HG02885 (cell line): ENCODE results near the gene ALG2.
A peak's percentile ranks its signal among the peaks of the same experiment; 100 is the strongest.

ENCODE experiments used
- ATAC-seq: cut with Tn5 transposase; IDR thresholded peaks from one replicate; pipeline ENCODE4 v1.9.1; 2021; ENCODE audit warnings: mild to moderate bottlenecking; ENCODE audit not compliant: unreplicated experiment, poor library complexity

ALG2 gene

DNA sequence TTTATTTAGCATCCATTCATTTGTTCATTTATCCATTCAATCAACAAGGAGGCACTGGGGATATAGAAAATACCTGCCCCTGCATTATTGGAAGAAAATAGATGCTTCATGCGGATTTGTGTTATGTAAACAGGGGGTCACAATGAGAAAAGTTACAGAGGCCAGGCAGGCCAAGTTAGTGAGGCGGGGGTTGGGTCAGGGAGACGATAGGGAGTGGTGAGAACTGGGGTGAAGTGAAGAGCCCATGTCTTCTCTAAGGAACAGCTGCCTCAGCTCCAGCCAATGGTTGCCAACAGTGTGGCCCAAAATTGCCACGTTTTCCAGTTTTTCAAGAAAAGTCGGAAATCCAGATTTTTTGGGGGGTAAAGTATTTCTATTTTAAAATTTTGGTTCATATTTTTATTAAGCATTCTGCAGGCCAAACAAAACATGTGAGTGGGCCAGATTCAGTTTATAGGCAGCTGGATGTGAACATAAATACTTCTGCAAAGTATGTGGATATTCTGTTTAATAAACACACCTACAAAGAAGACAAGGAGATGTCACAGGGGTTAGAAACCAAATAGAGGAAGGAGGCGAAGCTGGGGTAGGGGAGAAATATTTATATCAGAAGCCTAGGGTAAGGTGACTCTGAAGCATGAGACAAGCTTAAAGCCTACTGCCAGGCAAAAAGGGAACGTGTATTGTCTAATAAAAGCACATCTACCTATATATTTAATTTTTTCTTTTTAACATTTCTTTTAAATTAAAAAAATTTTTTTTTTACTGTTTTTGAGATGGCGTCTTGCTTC, 44.0 kb downstream of the ALG2 start:
- no peak for ATAC-seq

DNA sequence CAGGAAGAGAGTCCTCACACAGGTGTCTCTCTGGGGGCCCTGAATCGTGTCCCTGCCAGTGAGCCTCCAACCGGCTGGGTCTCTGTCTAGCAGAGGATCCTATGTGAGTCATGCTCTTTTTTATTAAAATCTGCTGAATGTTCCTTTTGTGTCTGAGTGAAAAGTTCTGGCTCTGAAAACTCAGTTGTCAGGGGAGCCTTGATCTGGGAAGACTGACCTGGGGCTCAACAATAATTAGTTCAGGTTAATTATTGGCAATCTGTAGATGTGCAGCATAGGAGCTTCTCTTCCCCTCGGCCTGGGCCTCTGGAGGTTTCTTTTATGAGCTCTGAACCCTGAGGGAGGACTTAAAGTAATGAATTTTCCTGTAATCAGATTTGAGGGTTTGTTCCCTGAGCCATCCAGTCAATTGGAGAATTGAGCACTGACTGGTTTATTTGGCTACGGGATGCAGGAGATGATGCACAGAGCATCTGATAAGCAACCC, 45.2 kb downstream of the ALG2 start:
- no peak for ATAC-seq

DNA sequence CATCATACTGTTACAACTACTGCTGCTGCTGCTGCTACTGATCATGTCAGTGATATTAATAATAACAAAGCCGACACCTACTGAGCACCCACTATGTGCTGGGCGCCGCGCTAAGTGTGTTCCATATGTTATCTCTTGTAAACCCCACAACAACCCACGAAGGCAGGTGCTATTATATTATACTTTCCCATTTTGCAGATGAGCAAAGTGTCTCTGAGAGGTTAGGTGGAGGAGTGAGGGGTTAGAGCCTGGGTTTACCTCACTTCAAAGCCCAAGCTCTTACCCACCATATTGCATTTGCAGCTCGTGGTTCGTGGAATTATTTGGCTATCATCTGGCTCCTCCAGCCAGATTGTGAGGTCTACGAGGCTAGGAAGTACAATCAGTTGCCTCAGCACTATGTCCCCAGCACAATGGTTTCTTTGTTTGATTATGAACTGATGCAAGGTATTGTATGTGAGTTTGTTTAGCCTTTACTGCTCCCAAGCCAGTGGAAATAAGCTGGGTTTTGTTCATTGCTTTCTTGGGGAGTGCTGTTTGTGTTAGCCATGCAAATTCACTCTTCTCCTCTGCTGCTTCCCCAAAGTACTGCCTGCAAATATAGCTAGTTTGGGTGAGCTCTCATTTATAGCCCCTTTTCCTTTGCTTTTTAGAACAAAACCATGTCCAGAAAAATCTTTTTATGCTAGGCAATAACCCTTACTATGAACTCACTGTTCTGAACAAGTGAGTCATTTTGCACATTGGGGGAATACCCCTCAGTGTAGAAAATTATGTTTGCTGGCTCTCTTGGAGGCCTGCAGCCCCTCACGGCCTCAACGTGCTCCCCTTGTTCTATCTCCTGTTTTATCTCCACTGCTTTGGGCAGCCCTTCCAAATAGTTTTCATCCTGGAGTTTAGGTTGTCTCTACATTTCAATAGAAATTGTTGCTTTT, 47.9 kb downstream of the ALG2 start:
- ATAC-seq, result peak; percentile 75

DNA sequence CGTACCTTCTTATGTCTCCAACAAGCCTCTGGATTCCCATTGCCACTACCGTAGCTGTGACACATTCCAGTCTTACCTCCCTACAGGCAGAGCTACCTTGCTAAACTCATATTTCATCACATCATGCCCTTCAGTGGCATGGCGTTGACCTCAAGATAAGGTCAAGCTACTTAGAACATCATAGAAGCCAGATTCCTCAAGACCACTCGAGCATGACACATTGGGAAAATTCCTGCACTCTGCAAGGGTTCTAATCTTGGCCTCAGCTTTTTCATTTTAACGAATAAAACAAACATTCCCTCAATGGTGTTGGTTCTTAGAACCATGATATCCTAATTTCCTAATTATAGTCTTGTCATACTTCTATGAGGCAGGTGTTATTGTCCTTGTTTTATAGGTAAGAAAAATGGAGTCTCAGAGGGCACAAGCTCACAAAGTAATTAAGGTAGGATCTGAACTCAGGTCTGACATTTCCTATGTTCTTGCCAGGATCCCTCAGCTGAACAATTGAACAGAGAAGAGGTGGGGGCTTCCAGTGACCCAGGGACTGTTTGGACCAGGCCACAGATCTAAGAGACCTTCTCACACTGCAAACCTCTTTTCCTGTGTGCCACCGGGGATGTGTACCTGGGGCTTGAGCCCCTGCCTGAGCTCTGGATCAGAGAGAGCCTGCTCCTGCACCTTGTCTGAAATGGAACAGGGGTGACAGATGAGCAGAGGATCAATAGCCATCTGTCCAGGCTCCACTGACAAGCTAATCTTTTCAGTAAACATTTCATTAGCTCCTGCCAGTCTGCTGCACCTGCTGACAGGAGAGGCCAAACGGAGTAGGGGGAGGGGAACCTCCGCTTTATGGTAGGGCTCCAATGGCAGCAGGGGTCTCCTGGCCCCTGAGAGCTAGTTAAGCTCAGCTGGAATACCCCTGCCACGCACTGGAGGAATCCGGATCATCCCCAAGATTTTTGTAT, 49.3 kb downstream of the ALG2 start:
- ATAC-seq, result no peak

DNA sequence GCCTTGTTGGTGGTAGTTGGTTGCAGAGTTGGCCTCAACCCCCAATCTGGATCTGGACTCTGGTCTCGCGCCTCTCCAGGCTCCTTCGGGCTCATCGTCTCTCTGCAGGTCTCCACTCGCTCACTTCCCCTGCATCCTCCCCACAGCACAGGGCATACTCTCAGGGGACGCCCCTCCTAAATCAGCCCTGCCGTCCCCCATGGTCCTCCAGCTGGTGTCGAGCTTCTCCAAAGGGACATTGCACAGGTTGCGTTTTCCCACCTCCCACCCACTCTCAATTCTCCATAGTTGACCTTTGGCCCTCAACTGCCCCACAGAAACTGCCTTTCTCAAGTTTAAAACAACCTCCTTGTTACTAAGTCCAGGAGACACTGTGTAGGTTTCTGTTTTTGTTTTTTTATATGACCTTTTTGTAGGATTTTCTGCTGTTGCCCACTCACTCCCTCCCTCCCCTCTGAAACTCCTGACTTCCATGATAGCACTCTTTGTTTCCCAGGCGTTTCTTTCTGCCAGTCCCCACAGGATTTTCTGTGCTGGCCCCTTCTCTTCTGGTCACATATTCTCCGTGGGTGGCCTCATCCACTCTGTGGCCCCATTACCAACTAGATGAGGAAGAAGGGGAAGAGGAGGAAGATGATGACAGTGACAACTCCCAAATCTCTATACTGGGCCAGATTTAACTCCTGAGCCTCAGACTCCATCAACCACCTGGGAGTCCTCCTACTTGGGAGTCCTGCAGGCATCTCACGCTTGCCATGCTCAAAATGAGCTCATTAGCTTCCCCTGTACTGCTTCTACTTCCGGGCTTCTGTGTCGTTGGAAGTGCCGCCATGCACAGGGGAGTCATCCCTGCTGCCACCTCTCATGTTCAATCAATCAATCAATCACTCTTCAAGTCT, 50.3 kb downstream of the ALG2 start:
- no peak for ATAC-seq

DNA sequence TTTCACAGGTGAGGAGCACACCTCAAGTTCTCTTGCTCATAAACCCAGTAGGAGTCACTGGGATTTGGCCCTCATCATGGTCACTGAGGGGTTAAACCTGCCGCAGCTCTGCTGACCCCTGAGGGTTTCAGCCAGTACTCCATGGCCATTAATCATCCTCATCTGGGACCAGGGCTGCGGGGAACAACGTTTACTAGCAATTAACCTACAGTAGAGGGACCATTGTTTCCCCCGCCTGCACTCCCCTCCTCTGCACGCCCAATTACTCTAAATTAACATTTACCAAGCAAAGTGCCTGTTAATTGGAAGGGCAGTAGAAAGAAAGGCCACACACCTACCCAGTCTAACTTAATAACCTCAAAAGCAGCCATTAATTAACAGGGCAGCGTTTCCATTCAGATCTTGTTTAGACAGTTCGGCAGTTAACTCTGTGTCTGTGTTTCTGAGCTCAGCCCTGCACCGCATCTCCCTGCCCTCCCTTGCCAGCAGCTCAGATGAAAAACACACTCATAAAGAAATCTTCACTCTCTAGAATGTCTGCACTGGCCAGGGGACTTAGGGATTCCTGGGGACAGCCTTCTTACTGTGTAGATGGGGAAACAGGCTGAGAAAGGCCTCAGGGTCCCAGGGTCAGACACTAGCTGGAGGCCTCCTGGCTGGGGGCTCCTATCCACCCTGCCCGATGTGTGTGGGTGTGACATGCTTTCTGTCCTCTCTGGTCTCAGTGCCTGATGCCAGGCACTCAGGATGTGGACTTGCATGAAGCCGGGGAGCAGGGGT, 51.6 kb downstream of the ALG2 start:
- ATAC-seq, result no peak

DNA sequence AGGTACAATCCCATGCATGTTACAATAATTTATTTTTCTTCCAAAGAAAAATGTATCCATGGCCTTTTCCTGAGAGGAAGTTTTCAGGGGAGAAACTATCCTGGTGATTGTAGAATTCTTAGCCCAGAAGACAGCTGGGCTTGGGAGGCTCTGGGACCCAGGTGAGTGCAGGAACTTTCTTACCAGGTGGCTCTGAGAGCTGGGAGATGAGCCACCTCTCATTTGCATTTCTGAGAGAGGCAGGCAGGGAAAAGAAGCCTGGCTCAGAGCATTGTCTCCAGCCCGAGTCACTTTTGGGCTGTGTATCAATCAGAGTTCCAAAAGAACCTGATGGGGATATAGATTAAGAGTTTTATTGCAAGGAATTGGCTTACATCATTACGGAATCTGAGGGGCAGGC, 52.7 kb downstream of the ALG2 start:
- no peak for ATAC-seq

DNA sequence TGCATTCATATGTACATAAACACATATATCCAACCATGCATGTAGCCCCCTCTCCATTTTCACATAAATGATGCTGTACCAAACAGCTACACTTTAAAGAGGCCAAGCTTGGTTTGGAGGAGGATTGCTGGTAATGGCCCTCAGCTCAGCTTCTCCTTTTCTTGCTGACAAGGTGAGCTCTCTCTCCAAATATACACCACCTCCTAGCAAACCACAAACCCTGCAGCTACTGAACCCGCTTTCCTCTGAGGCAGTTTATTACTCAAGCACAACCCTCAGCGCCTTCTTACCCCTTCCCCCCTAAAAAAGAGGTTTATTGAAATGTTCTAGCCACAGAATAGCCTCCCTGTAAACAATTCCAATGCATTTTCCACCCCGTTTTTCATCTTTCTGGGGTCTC, 54.0 kb downstream of the ALG2 start:
- ATAC-seq, result peak; percentile 73

DNA sequence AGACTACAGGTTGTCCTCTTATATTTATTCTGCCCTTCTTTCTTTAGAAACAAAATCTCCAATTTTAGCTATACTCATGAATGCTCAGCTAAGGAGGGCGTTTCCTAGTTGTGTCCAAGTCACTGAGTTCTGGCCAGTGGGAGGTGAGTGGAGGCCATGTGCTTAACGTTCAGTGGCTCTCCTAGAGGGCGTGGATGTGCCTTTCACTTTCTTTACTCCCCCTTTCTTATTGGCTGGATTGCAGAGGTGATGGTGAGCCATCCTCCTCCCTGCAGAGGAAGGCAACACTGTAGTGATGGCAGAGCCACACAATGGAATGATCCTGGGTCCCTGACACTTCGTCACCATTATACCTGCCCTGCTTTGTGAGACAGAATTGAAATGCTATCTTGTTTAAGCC, 54.6 kb downstream of the ALG2 start:
- peak; percentile 6 for ATAC-seq
